Omental fat pad (tissue), 4 donors: Measurements from ENCODE around the gene C20orf141. TPM values are rescaled to one million over a fixed set of nuclear protein-coding genes. Genes with fewer than 3 reads are reported as not detected.
"Not testable (repeated sequence)": the region's sequence is repeated elsewhere in the genome, so short reads cannot be mapped to it uniquely, and the experiment has no call there.

Source experiments
- ATAC-seq: fragments of 150-250 bp; one replicate; pipeline ENCODE4 v1.9.1; 2016; ENCODE audit warnings: mild to moderate bottlenecking, moderate library complexity; ENCODE audit not compliant: low FRiP score
- DNase-seq: peaks from one replicate; pipeline ENCODE4 v3.0.0-alpha.2; 2019; ENCODE audit warnings: low spot score
- total RNA-seq, 4 donors: library from RNA; depleted of rRNA; stranded (reverse); fragments of >200 nt; gene quantifications; one replicate each; pipeline ENCODE4 v1.1.0, GENCODE V29; 2016
- TF ChIP-seq, protein P1 (sequence below), 3 donors: fragments of 450-650 bp; IDR thresholded peaks; one replicate each; pipeline ENCODE4 v1.5.1; 2016 to 2017; ENCODE audit warnings: antibody characterized with exemption in 3 of 3, mild to moderate bottlenecking in 3 of 3, moderate library complexity in 2 of 3

The C20orf141 gene
- total RNA-seq, 4 donors from 2014 or later: 1.2 to 1.4 TPM; not detected in 2

DNA sequence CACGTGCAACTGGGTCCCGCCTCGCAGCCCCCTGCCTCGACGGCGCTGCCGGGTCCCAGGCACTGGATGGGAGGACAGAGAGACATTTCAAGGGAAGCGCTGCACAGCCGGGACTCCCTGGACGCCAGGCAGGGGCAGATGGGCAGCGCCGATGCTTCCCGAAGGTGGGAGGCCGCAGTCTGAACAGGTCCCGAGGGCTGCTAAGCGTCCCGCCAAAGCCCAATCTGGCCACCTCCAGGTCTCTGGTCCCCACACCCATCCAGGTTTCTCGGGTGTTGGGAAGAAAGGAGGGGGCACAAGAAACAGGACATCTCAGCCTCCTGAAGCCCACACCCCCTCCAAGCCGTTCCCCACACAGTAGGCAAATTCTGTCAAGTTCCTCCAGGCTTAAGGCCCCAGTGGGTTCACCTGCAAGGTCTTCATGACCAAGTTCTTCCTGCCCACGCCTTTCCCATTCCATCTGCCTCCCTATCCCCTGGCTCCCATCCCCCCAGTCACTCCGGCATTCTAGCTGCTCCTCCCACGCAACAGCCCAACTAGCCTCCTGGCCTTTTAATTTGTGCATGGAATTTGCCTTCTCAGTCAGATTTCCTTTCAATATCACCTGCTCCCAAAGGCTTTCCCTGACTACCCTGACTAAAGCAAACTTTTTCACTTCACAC is 9.0 kb upstream of the C20orf141 start:
- TF ChIP-seq, protein P1, sequence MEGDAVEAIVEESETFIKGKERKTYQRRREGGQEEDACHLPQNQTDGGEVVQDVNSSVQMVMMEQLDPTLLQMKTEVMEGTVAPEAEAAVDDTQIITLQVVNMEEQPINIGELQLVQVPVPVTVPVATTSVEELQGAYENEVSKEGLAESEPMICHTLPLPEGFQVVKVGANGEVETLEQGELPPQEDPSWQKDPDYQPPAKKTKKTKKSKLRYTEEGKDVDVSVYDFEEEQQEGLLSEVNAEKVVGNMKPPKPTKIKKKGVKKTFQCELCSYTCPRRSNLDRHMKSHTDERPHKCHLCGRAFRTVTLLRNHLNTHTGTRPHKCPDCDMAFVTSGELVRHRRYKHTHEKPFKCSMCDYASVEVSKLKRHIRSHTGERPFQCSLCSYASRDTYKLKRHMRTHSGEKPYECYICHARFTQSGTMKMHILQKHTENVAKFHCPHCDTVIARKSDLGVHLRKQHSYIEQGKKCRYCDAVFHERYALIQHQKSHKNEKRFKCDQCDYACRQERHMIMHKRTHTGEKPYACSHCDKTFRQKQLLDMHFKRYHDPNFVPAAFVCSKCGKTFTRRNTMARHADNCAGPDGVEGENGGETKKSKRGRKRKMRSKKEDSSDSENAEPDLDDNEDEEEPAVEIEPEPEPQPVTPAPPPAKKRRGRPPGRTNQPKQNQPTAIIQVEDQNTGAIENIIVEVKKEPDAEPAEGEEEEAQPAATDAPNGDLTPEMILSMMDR (IDR thresholded peaks at IDR 0.05): no peak
- ATAC-seq (no peak), DNase-seq (no peak)

DNA sequence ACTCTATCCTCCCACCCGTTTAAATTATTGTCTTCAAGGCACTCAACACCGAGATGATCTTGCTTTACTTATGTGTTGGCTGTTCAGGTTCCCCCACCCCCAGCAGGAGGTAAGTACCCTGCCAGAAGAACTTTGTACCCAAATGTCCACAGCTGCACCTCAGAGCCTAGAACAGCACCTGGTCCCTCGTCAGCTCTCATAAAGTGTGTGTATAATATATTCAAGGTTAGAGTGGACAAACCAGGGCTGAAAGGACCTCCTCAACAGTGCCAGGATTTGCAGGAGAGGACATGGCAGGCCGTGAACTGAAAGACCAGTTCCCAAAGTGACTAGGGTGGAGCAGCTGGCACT is 8.5 kb upstream of the C20orf141 start:
- ATAC-seq (no peak), DNase-seq (no peak)
- TF ChIP-seq, protein P1 (IDR thresholded peaks at IDR 0.05): no peak

DNA sequence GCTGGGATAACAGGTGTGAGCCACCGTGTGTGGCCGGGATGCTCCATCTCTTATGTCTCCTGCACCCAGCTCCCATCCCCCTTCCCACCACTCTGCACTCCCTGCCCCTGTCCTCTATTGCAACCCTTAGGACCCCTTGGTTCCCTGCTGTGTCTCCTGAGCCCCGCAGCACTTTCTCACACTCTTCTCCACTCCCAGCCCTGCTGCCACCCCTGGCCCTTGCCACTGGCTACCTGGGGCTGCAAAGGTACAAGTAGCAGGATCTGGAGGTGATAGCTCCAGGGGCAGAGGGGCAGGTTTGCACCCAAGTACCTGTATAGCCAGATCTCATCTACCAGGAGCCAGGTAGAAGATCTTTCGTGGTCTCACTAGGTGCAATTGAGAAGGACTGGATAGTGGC is 7.8 kb upstream of the C20orf141 start:
- ATAC-seq: no peak
- DNase-seq: no peak
- TF ChIP-seq, protein P1 (IDR thresholded peaks at IDR 0.05): no peak

DNA sequence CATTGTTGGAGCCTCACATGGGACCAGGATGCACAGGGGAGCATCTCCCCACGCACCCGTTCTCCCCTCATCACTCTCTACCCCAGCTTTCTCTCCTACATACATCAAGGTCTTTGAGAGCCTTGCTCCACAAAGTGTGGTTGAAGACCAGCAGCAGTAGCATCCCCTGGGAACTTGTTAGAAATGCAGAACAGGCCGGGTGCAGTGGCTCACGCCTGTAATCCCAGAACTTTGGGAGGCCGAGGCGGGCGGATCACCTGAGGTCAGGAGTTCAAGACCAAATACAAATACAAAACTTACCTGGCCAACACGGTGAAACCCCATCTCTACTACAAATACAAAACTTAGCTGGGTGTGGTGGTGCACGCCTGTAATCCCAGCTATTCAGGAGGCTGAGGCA is 6.9 kb upstream of the C20orf141 start:
- DNase-seq, ATAC-seq: not testable (repeated sequence)

DNA sequence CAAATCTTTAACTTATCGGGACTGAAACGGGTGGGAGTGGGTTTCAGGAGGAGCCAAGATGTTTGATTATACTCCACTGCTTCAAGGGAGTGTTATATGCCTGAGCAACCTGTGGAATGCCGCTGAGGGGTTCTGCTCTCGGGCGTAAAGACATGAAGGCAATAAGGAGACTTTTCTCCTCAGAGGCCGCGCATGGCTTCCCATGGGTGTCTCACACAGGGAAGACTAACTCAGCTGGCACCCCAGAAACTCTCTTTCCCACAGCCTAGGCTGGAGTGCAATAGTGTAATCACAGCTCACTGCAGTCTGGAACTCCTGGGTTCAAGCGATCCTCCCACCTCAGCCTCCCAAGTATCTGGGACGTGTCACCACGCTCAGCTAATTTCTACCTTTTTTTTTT is 5.1 kb upstream of the C20orf141 start:
- ATAC-seq (no peak), DNase-seq (no peak)
- TF ChIP-seq, protein P1 (IDR thresholded peaks at IDR 0.05): no peak

- DNase-seq: no peak
- no peak for ATAC-seq
- TF ChIP-seq, protein P1 (IDR thresholded peaks at IDR 0.05): no peak
Measured at GRCh38 chr20:2812189-2812588, 2.6 kb upstream of the C20orf141 start.

DNA sequence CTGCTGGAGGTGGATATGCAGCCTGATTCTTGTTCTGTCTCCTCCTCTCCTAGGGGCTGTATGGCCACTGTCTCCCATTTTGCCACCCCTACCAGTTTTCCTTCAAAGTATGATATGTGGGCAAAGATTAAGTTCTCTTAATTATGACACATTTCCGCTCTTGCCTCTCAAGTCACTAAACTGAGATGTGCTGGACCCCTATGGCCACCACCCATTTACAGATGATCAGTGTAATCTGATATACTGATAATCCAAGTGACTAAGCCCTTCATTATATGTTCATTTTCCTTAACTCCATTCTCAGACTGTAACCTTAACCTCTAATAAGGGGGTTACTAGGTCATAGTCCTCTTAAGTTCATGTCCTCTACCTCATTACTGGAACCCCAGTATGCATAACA is 711 bp upstream of the C20orf141 start:
- ATAC-seq: no peak
- no peak for DNase-seq
- TF ChIP-seq, protein P1 (IDR thresholded peaks at IDR 0.05): no peak
